H1 (cell line): Measurements from ENCODE around the gene LDLRAP1. TPM values are rescaled to one million over a fixed set of nuclear protein-coding genes. Genes with fewer than 3 reads are reported as not detected.

Experiments used
- CTCF ChIA-PET: fragments of 300-600 bp; sonication (Branson Sonifier 250); formaldehyde crosslinking; loops from one replicate; lab custom pipeline; 2021; ENCODE audit not compliant: partially characterized antibody; lab: Charles Lee
- POLR2A ChIA-PET: fragments of 300-600 bp; sonication (Branson Sonifier 250); formaldehyde crosslinking; loops from one replicate; lab custom pipeline; 2021; ENCODE audit warnings: inconsistent platforms; ENCODE audit not compliant: partially characterized antibody; lab: Charles Lee
- DNase-seq, 2 experiments: peaks; one replicate each; pipeline versions ENCODE4 v3.0.0 to v3.0.0-alpha.2; 2010 to 2022; ENCODE audit warnings: low spot score in 2 of 2, low read depth in 1 of 2, mixed read lengths in 1 of 2
- FAIRE-seq: peaks from 2 replicates; lab custom pipeline; 2011; peaks lifted over from hg19 to GRCh38; lab: Jason Lieb, UNC
- H2AFZ ChIP-seq: 2 replicates; pipeline ENCODE4 v1.8.1; 2012; ENCODE audit warnings: low read length, inconsistent platforms
- H2AK5ac ChIP-seq: 2 replicates; pipeline ENCODE4 v1.6.1; 2013; ENCODE audit warnings: low read depth, low read length
- H2BK120ac ChIP-seq: replicated peaks from 2 replicates; pipeline ENCODE3; 2013; ENCODE audit warnings: low read depth, low read length, inconsistent platforms
- H2BK12ac ChIP-seq: 2 replicates; pipeline ENCODE4 v1.6.1; 2013; ENCODE audit warnings: low read depth, low read length
- H2BK15ac ChIP-seq: 2 replicates; pipeline ENCODE4 v1.6.1; 2013; ENCODE audit warnings: low read length
- H2BK20ac ChIP-seq: 2 replicates; pipeline ENCODE4 v1.6.1; 2013; ENCODE audit warnings: low read length
- H2BK5ac ChIP-seq: 2 replicates; pipeline ENCODE4 v1.6.1; 2013; ENCODE audit warnings: low read depth, low read length
- H3K14ac ChIP-seq: 2 replicates; pipeline ENCODE4 v1.6.1; 2013; ENCODE audit warnings: inconsistent platforms; ENCODE audit not compliant: insufficient read length
- H3K18ac ChIP-seq: 2 replicates; pipeline ENCODE4 v1.6.1; 2013; ENCODE audit warnings: low read length; ENCODE audit errors: extremely low read depth
- H3K23ac ChIP-seq: 2 replicates; pipeline ENCODE4 v1.6.1; 2013; ENCODE audit warnings: inconsistent platforms; ENCODE audit not compliant: insufficient read length
- H3K23me2 ChIP-seq: 2 replicates; pipeline ENCODE4 v1.6.1; 2013; ENCODE audit warnings: low read depth, low read length
- H3K27ac ChIP-seq: 2 replicates; pipeline ENCODE4 v1.6.1; 2011; ENCODE audit warnings: low read depth, low read length, inconsistent platforms
- H3K27me3 ChIP-seq, 4 experiments: replicated peaks in 1 of 4; 1 replicate in 1 of 4; 2 replicates in 3 of 4; pipeline versions ENCODE4 v1.6.1 to v1.8.1; 2011 to 2013; ENCODE audit warnings: low read length in 3 of 4, mild to moderate bottlenecking in 3 of 4, inconsistent platforms in 2 of 4, mixed read lengths in 2 of 4, moderate library complexity in 1 of 4; ENCODE audit not compliant: control insufficient read depth in 3 of 4, insufficient read depth in 3 of 4; ENCODE audit errors: extremely low read depth in 1 of 4
- H3K36me3 ChIP-seq, 4 experiments: 2 replicates each; pipeline versions ENCODE4 v1.6.1 to v1.8.1; 2011 to 2013; ENCODE audit warnings: mild to moderate bottlenecking in 4 of 4, low read length in 3 of 4, moderate library complexity in 2 of 4, control low read depth in 1 of 4, inconsistent platforms in 1 of 4; ENCODE audit not compliant: insufficient read depth in 4 of 4, control insufficient read depth in 2 of 4
- H3K4ac ChIP-seq: replicated peaks from 2 replicates; pipeline ENCODE3; 2013; ENCODE audit warnings: low read length, low read depth, mixed read lengths, inconsistent platforms; ENCODE audit not compliant: insufficient read length
- H3K4me1 ChIP-seq, 4 experiments: replicated peaks in 1 of 4; 1 replicate in 1 of 4; 2 replicates in 3 of 4; pipeline versions ENCODE4 v1.6.1 to v1.8.1; 2011 to 2013; ENCODE audit warnings: low read length in 3 of 4, inconsistent platforms in 2 of 4, mixed read lengths in 1 of 4; ENCODE audit not compliant: insufficient read depth in 4 of 4, control insufficient read depth in 3 of 4
- H3K4me2 ChIP-seq, 2 experiments: 2 replicates each; pipeline versions ENCODE4 v1.6.1 to v1.8.1; 2011 to 2013; ENCODE audit warnings: low read depth in 2 of 2, low read length in 2 of 2, control low read depth in 1 of 2, inconsistent platforms in 1 of 2, mild to moderate bottlenecking in 1 of 2; ENCODE audit not compliant: insufficient read depth in 1 of 2
- H3K4me3 ChIP-seq, 4 experiments: fragments of 200-600, 300-600 bp in 1 of 4; sonication (generic), shearing (Covaris generic), sonication (Bioruptor Twin) in 1 of 4; 2 replicates each; pipeline versions ENCODE4 v1.5.1 to v1.8.1; 2011 to 2016; ENCODE audit warnings: low read length in 4 of 4, low read depth in 3 of 4, control low read depth in 2 of 4, inconsistent platforms in 2 of 4, mild to moderate bottlenecking in 2 of 4, mixed read lengths in 1 of 4, moderate library complexity in 1 of 4; ENCODE audit not compliant: insufficient read depth in 2 of 4; ENCODE audit errors: extremely low read depth in 1 of 4
- H3K56ac ChIP-seq: replicated peaks from 2 replicates; pipeline ENCODE3; 2013; ENCODE audit warnings: low read depth, mild to moderate bottlenecking, mixed read lengths, low read length, inconsistent platforms; ENCODE audit not compliant: insufficient read length
- H3K79me1 ChIP-seq: 2 replicates; pipeline ENCODE4 v1.6.1; 2013; ENCODE audit warnings: low read depth, low read length, control low read depth
- H3K79me2 ChIP-seq, 2 experiments: 2 replicates each; pipeline versions ENCODE4 v1.6.1 to v1.8.1; 2012 to 2013; ENCODE audit warnings: low read length in 2 of 2, mild to moderate bottlenecking in 2 of 2, inconsistent platforms in 1 of 2; ENCODE audit not compliant: insufficient read depth in 2 of 2, control insufficient read depth in 1 of 2
- H3K9ac ChIP-seq, 4 experiments: replicated peaks in 1 of 4; 1 replicate in 1 of 4; 2 replicates in 3 of 4; pipeline versions ENCODE4 v1.6.1 to v1.8.1; 2011 to 2013; ENCODE audit warnings: low read depth in 3 of 4, low read length in 3 of 4, control low read depth in 2 of 4, mild to moderate bottlenecking in 2 of 4, moderate library complexity in 2 of 4, inconsistent platforms in 1 of 4; ENCODE audit errors: extremely low read depth in 1 of 4
- H3K9me3 ChIP-seq, 2 experiments: 2 replicates each; pipeline versions ENCODE4 v1.6.1 to v1.8.1; 2012 to 2013; ENCODE audit warnings: mild to moderate bottlenecking in 2 of 2, moderate library complexity in 2 of 2, control low read depth in 1 of 2, inconsistent platforms in 1 of 2, low read depth in 1 of 2, low read length in 1 of 2, mixed read lengths in 1 of 2; ENCODE audit not compliant: insufficient read depth in 2 of 2
- H4K20me1 ChIP-seq, 2 experiments: replicated peaks in 1 of 2; 2 replicates each; pipeline versions ENCODE3 to v1.8.1; 2011 to 2013; ENCODE audit warnings: inconsistent platforms in 2 of 2, low read length in 2 of 2, mild to moderate bottlenecking in 1 of 2; ENCODE audit not compliant: insufficient read depth in 2 of 2, control insufficient read depth in 1 of 2
- H4K5ac ChIP-seq: 2 replicates; pipeline ENCODE4 v1.6.1; 2013; ENCODE audit warnings: low read length, low read depth, mixed read lengths, inconsistent platforms; ENCODE audit not compliant: insufficient read length
- H4K8ac ChIP-seq: 2 replicates; pipeline ENCODE4 v1.8.0; 2013; ENCODE audit warnings: mild to moderate bottlenecking, moderate library complexity, low read length, inconsistent platforms; ENCODE audit not compliant: insufficient read depth; ENCODE audit errors: extremely low read depth
- H4K91ac ChIP-seq: replicated peaks from 2 replicates; pipeline ENCODE3; 2013; ENCODE audit warnings: low read length, mixed read lengths, inconsistent platforms; ENCODE audit not compliant: insufficient read length
- ASH2L ChIP-seq: fragments of 200-600, 300-600 bp; sonication (generic); IDR thresholded peaks from one replicate; pipeline ENCODE4 v1.7.1; 2017; ENCODE audit warnings: low read length
- CHD2 ChIP-seq: IDR thresholded peaks from 2 replicates; pipeline ENCODE4 v1.6.1; 2012; ENCODE audit warnings: low read length, improper control_type of control experiment
- HDAC6 ChIP-seq: IDR thresholded peaks from one replicate; pipeline ENCODE4 v1.7.1; 2012; ENCODE audit warnings: low read depth, mild to moderate bottlenecking, inconsistent platforms, low read length, moderate library complexity
- KDM1A ChIP-seq: fragments of 200-600, 300-600 bp; sonication (generic); IDR thresholded peaks from 2 replicates; pipeline ENCODE4 v1.7.1; 2016; ENCODE audit warnings: mild to moderate bottlenecking, low read length, borderline replicate concordance
- SP1 ChIP-seq: IDR thresholded peaks from 2 replicates; pipeline ENCODE4 v1.6.1; 2011; ENCODE audit warnings: low read depth, low read length
- SP2 ChIP-seq: IDR thresholded peaks from 2 replicates; pipeline ENCODE4 v1.6.1; 2012; ENCODE audit warnings: mild to moderate bottlenecking, low read length, inconsistent platforms
- SP4 ChIP-seq: IDR thresholded peaks from 2 replicates; pipeline ENCODE4 v1.6.1; 2012; ENCODE audit warnings: low read length, inconsistent platforms
- TBP ChIP-seq: IDR thresholded peaks from 2 replicates; pipeline ENCODE4 v1.6.1; 2011; ENCODE audit warnings: low read depth, low read length, improper control_type of control experiment
- WGBS, 2 experiments: shearing (Covaris generic) in 1 of 2; methylation state at CpG; one replicate each; pipeline versions ENCODE4 v1.1.6 to v1.1.7; 2013 to 2015; ENCODE audit warnings: low lambda C conversion rate in 2 of 2, mixed read lengths in 2 of 2, inconsistent platforms in 1 of 2, low coverage in 1 of 2, missing lambda C conversion rate in 1 of 2; ENCODE audit not compliant: insufficient replicate concordance in 2 of 2, insufficient coverage in 1 of 2, insufficient read length in 1 of 2; ENCODE audit errors: extremely low coverage in 1 of 2, missing lambda C conversion rate in 1 of 2; 5-methylcytosine and 5-hydroxymethylcytosine counted together
- polyA plus RNA-seq, 7 experiments: library from polyadenylated mRNA; depleted of rRNA in 3 of 7; stranded (reverse) in 5 of 7; unstranded in 2 of 7; fragments of >200 nt in 5 of 7; fragments of 200-250 nt in 2 of 7; gene quantifications; 1 replicate in 5 of 7; 2 replicates in 1 of 7; 4 replicates in 1 of 7; pipeline versions ENCODE4 v1.2.1 to v1.2.3, GENCODE V29; 2011 to 2013; ENCODE audit warnings: missing spikeins in 2 of 7, mixed read lengths in 2 of 7
- total RNA-seq: library from RNA; stranded (reverse); fragmentation: NEBNext Ultra II Directional; extraction: Animal tissue kit (Norgen Biotek cat#: 25700); gene quantifications from 2 replicates; pipeline ENCODE4 v1.2.1, GENCODE V29; 2021

Gene LDLRAP1
- total and polyA plus RNA-seq, 2 of the 8 experiments (the other 6 are each of a cell fraction or from before 2014, with no cell fraction given): 12.8 to 13.2 TPM

DNA sequence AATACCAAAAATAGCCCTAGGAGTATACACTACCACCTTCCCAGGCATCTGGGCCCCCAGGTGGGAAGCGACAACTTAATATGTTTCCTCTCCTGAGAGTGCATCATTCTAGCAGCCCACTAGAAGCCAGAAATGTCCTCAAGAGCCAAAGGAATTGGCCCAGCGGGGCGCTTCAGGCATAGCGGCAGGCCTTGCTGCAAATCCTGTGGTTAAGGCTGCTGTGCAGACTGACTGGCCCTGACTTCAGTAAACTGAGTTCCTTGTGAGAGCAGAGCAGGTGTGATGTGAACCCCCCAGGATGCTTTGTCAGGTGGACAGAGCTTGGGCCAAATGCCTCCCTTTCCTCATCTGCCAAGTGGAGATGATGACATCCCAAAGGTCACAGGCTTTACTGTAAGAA is 29.7 kb upstream of the LDLRAP1 start:
- DNase-seq (no peak), FAIRE-seq (no peak)
- Histone ChIP-seq H2AK5ac (no peak overlapping the region), H3K79me1 (no peaks in the 10 kb centered on the region), H3K27me3 (no peaks in the 10 kb centered on the region), H4K5ac (no peak overlapping the region), H2BK5ac (no peak overlapping the region), H3K9me3 (no peaks in the 10 kb centered on the region), H3K18ac (no peak overlapping the region), H2BK12ac (no peak overlapping the region), H3K14ac (no peak overlapping the region), H3K9ac (no peak overlapping the region), H3K4me2 (no peak overlapping the region), H2AFZ (no peak overlapping the region), H3K4me3 (no peak overlapping the region), H3K79me2 (no peaks in the 10 kb centered on the region), H3K4me1 (peaks cover 0 to 5% (median 4%) of the 10 kb centered on the region in 4 experiments; a peak in 5 of 7 replicates), H3K56ac (no peak overlapping the region), H2BK20ac (no peak overlapping the region), H2BK15ac (no peak overlapping the region), H3K23ac (no peak overlapping the region), H4K91ac (no peak overlapping the region), H4K8ac (no peak overlapping the region; the same call in 1 of the 2 replicates), H3K4ac (no peak overlapping the region), H4K20me1 (no peaks in the 10 kb centered on the region), H3K23me2 (no peaks in the 10 kb centered on the region), H2BK120ac (no peak overlapping the region), H3K27ac (no peak overlapping the region), H3K36me3 (no peaks in the 10 kb centered on the region)
- ChIA-PET POLR2A (interaction anchor here (1.1 kb wide), 1 partner anchor 281 kb away, joined by 4 read pairs; the partner anchor contains the start of gene SYF2), CTCF (interaction anchor here (1.3 to 15.3 kb wide), 5 partner anchors 8 to 59 kb away, joined by 4 to 240 read pairs (median 9); no protein-coding TSS in a partner anchor)
- WGBS, 2 experiments: 63% methylated on average over 4 of the region's 4 CpGs; no CpG with 5 or more reads in 1 of the 2 experiments
- TF ChIP-seq KDM1A: no peak
- no peak for TF ChIP-seq SP4
- no peak for TF ChIP-seq SP1
- TF ChIP-seq ASH2L: no peak
- TF ChIP-seq SP2: no peak
- no peak for TF ChIP-seq TBP
- TF ChIP-seq HDAC6: no peak
- TF ChIP-seq CHD2: no peak
